NCI-H2171 (cell line): ENCODE data around the gene CFDP1.
"Not testable (repeated sequence)": the region's sequence is repeated elsewhere in the genome, so short reads cannot be mapped to it uniquely, and the experiment has no call there.

Source experiments
- DNase-seq: peaks from one replicate; lab custom pipeline; 2025; lab: John Stamatoyannopoulos, UW

CFDP1 gene

GRCh38 chr16:75293173-75293572 lies 140.1 kb downstream of the CFDP1 start:
- no peak for DNase-seq

GRCh38 chr16:75292691-75293090 lies 140.6 kb downstream of the CFDP1 start:
- no peak for DNase-seq

- DNase-seq, result no peak
These were observed 144.1 kb downstream of the CFDP1 start for GRCh38 chr16:75289189-75289588.

- no peak for DNase-seq
These were observed 144.6 kb downstream of the CFDP1 start for GRCh38 chr16:75288596-75289120.

DNA sequence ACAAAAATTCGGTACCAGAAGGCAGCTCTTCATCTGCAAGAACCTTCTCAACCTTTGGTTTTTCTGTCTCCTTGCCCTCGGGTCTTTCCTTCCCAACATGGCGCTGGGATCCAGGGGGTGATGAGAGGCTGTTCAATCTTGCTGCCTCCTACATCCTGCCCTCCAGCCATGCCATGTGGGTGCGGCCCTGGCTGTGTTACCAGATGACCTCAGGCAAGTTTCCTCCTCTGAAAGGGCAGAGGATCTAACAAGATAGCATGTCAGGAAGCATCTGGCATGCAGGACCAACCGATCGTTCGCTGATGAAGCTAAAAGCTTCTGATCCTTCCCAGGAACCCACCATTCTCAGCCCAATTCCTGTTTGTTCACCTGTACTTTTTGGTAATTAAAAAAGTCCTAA lies 145.1 kb downstream of the CFDP1 start:
- DNase-seq, result no peak

GRCh38 chr16:75287708-75288107 lies 145.6 kb downstream of the CFDP1 start:
- no peak for DNase-seq

DNA sequence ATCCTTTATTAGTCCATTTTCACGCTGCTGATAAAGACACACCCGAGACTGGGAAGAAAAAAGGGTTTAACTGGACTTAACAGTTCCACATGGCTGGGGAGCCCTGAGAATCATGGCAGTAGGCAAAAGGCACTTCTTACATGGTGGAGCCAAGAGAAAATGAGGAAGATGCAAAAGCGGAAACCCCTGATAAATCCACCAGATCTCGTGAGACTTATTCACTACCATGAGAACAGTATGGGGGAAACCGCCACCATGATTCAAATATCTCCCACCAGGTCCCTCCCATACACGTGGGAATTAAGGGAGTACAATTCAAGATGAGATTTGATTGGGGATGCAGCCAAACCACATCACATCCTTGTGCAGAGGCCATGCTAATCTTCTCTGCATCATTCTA lies 146.9 kb downstream of the CFDP1 start:
- DNase-seq, result no peak

- peak; percentile 96 for DNase-seq
These were observed 150.6 kb downstream of the CFDP1 start for GRCh38 chr16:75282466-75283281.

GRCh38 chr16:75281826-75282225 lies 151.5 kb downstream of the CFDP1 start:
- no peak for DNase-seq

- not testable (repeated sequence) for DNase-seq
These were observed 152.3 kb downstream of the CFDP1 start for GRCh38 chr16:75281009-75281408.

DNA sequence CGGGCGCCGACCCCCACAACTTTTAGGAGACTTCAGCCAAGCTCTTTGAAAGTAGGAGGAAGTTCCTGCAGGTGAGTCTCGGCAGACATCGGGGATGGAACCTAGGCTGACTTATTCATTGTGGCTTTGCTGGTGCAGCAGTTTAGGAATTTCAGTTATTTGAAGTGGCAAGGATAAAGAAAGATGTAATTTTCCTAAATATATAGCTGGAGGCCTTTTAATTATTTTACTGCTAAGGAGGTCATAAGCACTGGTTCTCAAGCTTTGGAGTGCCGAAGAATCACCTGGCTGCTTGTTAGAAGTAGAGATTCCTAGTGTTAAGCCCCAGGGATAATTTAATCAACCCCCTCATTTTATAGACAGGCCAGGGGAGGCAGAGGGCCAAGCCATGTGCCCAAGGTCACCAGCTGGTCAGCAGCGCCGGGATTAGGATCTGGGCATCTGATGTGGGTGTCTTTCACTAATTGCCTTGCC lies 152.9 kb downstream of the CFDP1 start:
- no peak for DNase-seq

- peak; percentile 89 for DNase-seq
These were observed 154.0 kb downstream of the CFDP1 start for GRCh38 chr16:75279305-75279704.

GRCh38 chr16:75273054-75273925 lies 160.0 kb downstream of the CFDP1 start:
- DNase-seq, result no peak

DNA sequence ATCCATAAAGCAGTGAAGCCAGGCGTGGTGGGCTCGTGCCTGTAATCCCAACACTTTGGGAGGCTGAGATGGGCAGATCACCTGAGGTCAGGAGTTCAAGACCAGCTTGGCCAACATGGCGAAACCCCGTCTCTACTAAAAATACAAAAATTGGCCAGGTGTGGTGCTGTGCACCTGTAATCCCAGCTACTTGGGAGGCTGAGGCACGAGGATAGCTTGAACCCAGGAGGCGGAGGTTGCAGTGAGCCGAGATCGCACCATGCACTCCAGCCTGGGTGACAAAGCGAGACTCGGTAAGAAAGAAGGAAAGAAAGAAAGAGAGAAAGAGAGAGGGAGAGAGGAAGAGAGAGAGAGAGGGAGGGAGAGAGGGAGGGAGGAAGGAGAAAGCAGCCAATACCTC lies 160.7 kb downstream of the CFDP1 start:
- not testable (repeated sequence) for DNase-seq

DNA sequence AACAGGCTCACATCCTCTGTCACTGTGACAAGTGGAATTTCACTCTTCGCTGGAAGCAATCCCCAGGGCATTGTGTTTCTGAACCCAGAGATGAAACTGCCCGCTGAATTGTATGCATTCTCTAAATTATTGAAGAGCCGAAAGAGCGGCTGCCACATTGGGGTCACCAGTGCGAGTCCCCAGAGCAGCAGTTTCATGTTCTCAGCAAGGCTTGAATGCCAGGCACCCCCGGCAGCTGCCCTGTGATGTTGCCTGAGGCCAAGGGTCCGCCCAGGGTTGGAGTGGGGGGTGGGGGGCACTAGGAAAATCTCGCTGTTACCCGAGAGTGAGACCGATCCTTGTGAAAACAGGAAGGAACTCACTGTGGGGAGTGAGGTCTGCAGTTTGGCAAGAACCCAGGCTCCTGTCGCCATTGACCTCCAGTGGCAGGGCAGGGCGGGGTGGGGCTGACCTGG lies 161.2 kb downstream of the CFDP1 start:
- DNase-seq, result no peak

- DNase-seq, result no peak
These were observed 161.7 kb downstream of the CFDP1 start for GRCh38 chr16:75271441-75272096.

DNA sequence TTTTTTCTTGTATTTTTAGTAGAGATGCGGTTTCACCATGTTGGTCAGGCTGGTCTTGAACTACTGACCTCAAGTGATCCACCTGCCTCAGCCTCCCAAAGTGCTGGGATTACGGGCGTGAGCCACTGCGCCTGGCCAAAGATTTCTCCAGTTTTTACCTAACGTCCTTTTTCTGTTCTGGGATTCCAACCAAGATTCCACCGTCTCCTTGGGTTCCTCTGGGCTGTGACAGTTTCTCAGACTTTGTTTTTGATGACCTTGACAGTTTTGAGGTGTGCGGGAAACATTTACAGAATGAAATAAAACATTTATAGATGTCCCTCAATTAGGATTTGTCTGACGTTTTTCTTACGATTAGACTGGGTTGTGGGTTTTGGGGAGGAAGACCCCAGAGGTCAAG lies 163.9 kb downstream of the CFDP1 start:
- not testable (repeated sequence) for DNase-seq

GRCh38 chr16:75267631-75268264 lies 165.6 kb downstream of the CFDP1 start:
- peak; percentile 93 for DNase-seq

- peak; percentile 32 for DNase-seq
These were observed 166.3 kb downstream of the CFDP1 start for GRCh38 chr16:75266738-75267630.

DNA sequence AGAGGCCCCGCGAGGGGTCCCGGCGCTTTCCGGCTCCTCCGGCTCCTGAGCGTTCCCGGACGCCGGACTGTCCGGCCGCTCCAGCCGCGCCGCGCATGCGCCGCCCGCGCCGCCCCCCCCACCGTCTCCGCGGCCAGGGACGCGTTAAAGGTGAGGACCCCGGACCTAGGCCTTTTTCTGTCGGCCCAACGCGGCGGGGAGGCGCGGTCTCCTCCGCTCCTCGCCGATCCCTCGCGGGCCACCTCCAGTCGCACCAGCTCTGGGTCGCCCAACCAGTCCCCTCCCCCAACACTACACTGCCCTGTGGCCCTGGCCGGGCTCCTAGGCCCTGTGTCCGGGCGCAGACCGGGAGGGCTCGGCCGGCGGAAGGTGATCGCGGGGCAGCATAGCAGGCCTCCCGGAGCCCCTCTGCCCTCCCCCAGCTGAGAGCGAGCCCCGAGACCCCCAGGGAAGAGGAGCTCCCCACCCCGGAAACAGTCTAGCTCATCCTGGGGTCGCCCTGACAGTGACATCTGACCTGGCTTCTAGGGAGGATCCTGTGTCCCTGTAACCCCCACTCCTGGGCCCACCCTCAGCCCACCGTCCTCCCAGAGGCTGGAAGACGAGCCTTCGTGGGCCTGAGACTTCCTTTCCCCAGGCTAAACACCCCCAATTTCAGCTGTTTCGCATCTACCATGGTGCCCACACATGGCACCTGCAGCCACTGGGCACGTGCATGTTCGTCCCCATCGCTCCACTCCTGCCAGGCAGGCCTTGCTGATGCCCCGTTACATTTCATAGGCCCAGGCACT lies 167.2 kb downstream of the CFDP1 start:
- DNase-seq, result peak; percentile 35
